Nephron (organoid): Measurements from ENCODE around the gene NTM.

Source experiments
- H3K27ac Mint-ChIP-seq, 3 experiments: 2 replicates each; pipeline ENCODE4 v1.8.0; 2020; ENCODE audit warnings: mixed read lengths in 3 of 3, mild to moderate bottlenecking in 2 of 3, moderate library complexity in 1 of 3
- H3K27me3 Mint-ChIP-seq: 2 replicates; pipeline ENCODE4 v1.8.0; 2021; ENCODE audit warnings: low read depth, mild to moderate bottlenecking, moderate library complexity, mixed read lengths
- H3K36me3 Mint-ChIP-seq: 2 replicates; pipeline ENCODE4 v1.8.0; 2020; ENCODE audit warnings: low read depth, mixed read lengths
- H3K4me1 Mint-ChIP-seq: 2 replicates; pipeline ENCODE4 v1.8.0; 2020; ENCODE audit warnings: mixed read lengths
- H3K4me3 Mint-ChIP-seq, 3 experiments: 2 replicates each; pipeline ENCODE4 v1.8.0; 2020; ENCODE audit warnings: mild to moderate bottlenecking in 3 of 3, mixed read lengths in 3 of 3, moderate library complexity in 2 of 3
- H3K9me3 Mint-ChIP-seq: 2 replicates; pipeline ENCODE4 v1.8.0; 2020; ENCODE audit warnings: mixed read lengths
- CTCF ChIP-seq, 3 experiments: fragments of 200-600 bp; sonication (generic); IDR thresholded peaks; one replicate each; pipeline ENCODE4 v1.5.0; 2021; ENCODE audit warnings: antibody characterized with exemption in 3 of 3; ENCODE audit not compliant: unreplicated experiment in 3 of 3

NTM gene

GRCh38 chr11:132058211-132058772 is 687.9 kb downstream of the NTM start:
- no peaks in the 10 kb centered on the region for H3K36me3 Mint-ChIP-seq
- H3K9me3 Mint-ChIP-seq = no peaks in the 10 kb centered on the region
- H3K4me3 Mint-ChIP-seq = no peak overlapping the region
- no peak overlapping the region for H3K27ac Mint-ChIP-seq
- no peaks in the 10 kb centered on the region for H3K27me3 Mint-ChIP-seq
- no peak for TF ChIP-seq CTCF (IDR thresholded peaks at IDR 0.05; ENCODE audit: unreplicated experiment in 3 of 3)
- H3K4me1 Mint-ChIP-seq = peaks cover 24% of the 10 kb centered on the region

DNA sequence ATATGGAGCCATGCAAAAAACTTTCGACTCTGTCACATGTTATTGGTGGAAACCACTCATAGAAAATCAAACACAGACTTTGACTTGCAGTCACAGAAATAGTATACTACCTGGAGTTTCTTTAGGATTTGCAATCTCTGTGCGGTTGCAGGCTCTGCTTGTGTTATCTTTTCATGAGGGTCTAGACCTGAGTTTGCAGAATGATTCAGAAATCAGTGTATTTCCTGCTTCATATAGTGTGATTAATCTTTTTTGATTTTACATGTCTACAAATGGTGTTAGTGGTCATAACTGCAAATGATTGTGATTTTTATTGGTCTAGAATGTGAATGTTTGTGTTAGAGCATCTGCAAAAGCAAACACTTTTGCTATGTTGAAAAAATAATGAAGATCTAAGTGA is 690.2 kb downstream of the NTM start:
- no peaks in the 10 kb centered on the region for H3K27me3 Mint-ChIP-seq
- H3K36me3 Mint-ChIP-seq = no peaks in the 10 kb centered on the region
- no peak overlapping the region for H3K27ac Mint-ChIP-seq
- peaks cover 45% of the 10 kb centered on the region for H3K4me1 Mint-ChIP-seq
- no peak overlapping the region for H3K4me3 Mint-ChIP-seq
- no peak for TF ChIP-seq CTCF (IDR thresholded peaks at IDR 0.05; ENCODE audit: unreplicated experiment in 3 of 3)
- H3K9me3 Mint-ChIP-seq = no peaks in the 10 kb centered on the region

DNA sequence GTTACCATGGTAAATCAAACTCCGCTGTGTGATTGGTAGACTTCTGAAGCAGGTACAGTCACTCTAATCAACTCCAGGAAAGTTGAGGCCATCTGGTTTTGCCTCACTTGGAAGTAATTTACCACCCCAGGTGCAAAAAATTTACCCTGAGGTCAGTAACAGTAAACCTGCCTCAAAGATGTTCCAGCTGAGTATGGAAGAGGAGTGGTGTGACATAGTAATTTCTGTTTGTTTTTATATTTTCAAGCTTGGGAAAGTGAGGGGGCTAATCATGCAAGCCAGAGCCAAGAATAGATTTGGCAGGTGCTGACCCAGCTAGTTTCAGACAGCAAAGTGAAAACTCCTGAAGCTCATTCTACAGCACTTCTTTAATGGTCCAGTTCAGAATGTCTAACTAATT is 691.6 kb downstream of the NTM start:
- Mint-ChIP-seq H3K27me3 (no peaks in the 10 kb centered on the region), H3K9me3 (peaks cover 6% of the 10 kb centered on the region), H3K4me3 (no peak overlapping the region), H3K36me3 (no peaks in the 10 kb centered on the region), H3K27ac (peak overlapping the region; percentile 55 to 74 (median 69)), H3K4me1 (peaks cover 57% of the 10 kb centered on the region)
- TF ChIP-seq CTCF (IDR thresholded peaks at IDR 0.05; ENCODE audit: unreplicated experiment in 3 of 3) = no peak

- Mint-ChIP-seq H3K27me3 (no peaks in the 10 kb centered on the region), H3K27ac (peak overlapping the region; percentile 55 to 74 (median 69)), H3K36me3 (no peaks in the 10 kb centered on the region), H3K4me3 (no peak overlapping the region), H3K4me1 (peaks cover 57% of the 10 kb centered on the region), H3K9me3 (peaks cover 9% of the 10 kb centered on the region)
- no peak for TF ChIP-seq CTCF (IDR thresholded peaks at IDR 0.05; ENCODE audit: unreplicated experiment in 3 of 3)
Measured at GRCh38 chr11:132062541-132062940, 692.1 kb downstream of the NTM start.

GRCh38 chr11:132064987-132065620 is 694.7 kb downstream of the NTM start:
- peak overlapping the region in 2 of 3 experiments; percentile 4 to 33 for H3K4me3 Mint-ChIP-seq
- H3K36me3 Mint-ChIP-seq = no peaks in the 10 kb centered on the region

More at GRCh38 chr11:132064987-132065620, 694.7 kb downstream of the NTM start:
- peaks cover 54% of the 10 kb centered on the region for H3K4me1 Mint-ChIP-seq
- no peaks in the 10 kb centered on the region for H3K27me3 Mint-ChIP-seq
- H3K27ac Mint-ChIP-seq = peak overlapping the region; percentile 85 to 93 (median 90)
- H3K9me3 Mint-ChIP-seq = peaks cover 14% of the 10 kb centered on the region
- TF ChIP-seq CTCF (IDR thresholded peaks at IDR 0.05; ENCODE audit: unreplicated experiment in 3 of 3) = no peak
